Measurements from ENCODE around the gene KDM3B.

DNA sequence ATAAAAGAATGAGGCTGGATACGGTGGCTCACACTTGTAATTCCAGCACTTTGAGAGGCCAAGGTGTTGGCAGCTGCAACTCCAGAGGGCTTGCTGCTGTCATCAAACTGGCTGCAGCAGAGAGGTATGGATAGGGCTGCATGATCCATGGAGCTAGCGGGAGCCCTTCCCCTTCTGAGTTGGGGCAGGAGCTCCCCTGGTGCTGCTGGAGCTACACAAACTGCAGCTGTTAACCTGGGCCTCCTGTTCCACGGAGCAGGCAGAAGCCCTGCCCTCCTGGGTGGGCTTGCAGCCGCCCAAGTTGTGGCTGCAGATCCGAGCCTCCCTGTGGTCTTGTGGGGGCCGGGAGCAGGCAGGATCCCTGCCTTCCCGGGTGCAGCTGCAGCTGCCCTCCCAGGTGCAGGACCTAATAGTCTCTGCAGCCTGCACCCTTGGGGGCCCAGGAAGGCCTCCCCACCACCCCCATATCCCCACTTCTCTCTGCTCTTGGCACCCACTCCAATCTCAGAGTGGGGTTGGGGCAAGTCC is 36.7 kb upstream of the KDM3B start:
- TF ChIP-seq, protein P1, sequence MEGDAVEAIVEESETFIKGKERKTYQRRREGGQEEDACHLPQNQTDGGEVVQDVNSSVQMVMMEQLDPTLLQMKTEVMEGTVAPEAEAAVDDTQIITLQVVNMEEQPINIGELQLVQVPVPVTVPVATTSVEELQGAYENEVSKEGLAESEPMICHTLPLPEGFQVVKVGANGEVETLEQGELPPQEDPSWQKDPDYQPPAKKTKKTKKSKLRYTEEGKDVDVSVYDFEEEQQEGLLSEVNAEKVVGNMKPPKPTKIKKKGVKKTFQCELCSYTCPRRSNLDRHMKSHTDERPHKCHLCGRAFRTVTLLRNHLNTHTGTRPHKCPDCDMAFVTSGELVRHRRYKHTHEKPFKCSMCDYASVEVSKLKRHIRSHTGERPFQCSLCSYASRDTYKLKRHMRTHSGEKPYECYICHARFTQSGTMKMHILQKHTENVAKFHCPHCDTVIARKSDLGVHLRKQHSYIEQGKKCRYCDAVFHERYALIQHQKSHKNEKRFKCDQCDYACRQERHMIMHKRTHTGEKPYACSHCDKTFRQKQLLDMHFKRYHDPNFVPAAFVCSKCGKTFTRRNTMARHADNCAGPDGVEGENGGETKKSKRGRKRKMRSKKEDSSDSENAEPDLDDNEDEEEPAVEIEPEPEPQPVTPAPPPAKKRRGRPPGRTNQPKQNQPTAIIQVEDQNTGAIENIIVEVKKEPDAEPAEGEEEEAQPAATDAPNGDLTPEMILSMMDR (IDR thresholded peaks at IDR 0.05) = no peak
- TF ChIP-seq POLR2A (IDR thresholded peaks at IDR 0.05) = no peak

Data from adrenal gland (tissue), 5 donors.